ENCODE results near the gene FYCO1.
"Not testable (repeated sequence)": the region's sequence is repeated elsewhere in the genome, so short reads cannot be mapped to it uniquely, and the experiment has no call there.

FYCO1 gene

DNA sequence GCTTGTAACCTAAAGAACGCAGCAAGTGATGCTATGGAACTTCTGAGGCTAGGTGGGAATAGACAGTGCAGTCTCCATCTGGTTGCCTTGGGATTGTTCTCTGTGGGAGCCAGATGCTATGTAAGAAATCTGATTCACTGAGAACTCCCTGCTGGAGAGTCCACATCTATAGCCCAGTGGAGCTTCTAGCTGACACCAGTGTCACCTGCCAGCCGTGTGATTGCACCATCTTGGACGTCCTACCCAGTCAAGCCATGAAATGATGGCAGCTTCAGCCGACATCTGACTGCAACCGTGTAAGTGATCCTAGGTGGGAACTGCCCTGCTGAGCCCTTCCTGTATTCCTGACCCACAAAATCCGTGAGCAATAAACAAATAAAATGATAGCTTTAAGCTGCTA is 12.4 kb upstream of the FYCO1 start:
- DNase-seq, result no peak

DNA sequence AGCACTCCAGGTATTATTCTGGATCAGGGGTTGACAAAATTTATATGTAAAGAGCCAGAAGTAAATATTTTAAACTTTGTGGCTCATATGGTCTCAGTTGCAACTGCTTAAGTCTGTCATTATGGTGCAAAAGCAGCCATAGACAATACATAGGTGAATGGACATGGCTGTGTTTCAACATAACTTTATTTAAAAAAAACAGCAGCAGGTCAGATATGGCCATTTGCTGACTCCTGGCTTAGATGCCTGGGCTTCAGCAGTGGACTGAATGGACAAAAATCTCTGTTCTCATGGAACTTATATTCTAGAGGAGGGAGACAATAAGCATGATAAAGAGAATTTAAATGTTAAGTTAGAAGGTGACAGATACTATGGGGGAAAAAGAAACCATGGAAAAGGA is 11.7 kb upstream of the FYCO1 start:
- no peak for DNase-seq

DNA sequence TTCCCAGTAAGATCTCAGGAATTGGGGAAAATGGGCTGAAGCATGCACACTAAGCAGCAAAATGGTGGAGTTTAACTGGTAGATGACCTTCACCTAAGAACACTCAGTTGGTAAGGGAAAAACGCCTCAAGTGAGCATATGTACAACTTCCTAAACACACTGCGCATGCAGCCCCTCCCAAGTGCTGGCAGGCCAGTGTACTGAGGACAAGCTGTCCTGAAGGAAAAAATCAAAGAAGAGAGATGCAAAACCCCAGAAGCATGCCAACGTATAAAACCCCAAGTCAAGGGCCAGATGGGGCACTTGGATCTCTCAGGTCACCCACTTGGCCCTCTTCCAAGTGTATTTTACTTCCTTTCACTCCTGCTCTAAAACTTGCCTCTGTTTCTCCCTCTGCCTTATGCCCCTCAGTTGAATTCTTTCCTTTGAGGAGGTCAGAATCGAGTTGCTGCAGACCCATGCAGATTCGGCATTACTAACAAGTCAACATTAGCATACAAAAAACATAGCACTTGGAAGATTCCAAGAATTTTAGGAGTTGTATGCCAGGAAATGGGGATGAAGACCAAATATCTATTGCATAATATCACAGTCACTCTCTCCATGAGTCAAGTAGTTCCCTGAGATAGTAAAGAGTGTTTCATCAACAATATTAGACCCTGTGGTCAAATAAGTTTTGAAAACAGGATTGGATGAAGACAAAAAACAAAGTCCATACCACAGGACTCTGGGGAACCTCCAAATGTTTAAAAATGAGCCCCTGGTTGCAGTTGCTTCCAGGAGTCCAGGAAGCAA is 10.8 kb upstream of the FYCO1 start:
- no peak for DNase-seq

DNA sequence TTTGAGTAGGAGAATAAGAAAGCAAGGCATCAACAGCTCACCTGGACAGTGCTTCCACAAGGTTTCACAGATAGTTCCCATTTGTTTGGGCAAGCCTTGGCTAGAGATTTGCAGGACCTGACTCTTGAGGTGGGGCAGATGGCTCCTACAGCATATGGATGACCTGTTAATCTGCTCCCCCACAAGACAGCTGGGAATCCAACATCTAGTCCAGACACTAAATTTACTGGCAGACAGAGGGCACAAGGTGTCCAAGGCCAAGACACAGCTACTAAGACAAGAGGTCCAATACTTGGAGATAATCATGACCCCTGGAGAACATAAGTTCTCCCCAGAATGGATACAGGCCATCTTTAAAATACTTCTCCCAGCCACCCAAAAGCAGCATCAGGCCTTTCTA is 8.1 kb upstream of the FYCO1 start:
- DNase-seq, result not testable (repeated sequence)

DNA sequence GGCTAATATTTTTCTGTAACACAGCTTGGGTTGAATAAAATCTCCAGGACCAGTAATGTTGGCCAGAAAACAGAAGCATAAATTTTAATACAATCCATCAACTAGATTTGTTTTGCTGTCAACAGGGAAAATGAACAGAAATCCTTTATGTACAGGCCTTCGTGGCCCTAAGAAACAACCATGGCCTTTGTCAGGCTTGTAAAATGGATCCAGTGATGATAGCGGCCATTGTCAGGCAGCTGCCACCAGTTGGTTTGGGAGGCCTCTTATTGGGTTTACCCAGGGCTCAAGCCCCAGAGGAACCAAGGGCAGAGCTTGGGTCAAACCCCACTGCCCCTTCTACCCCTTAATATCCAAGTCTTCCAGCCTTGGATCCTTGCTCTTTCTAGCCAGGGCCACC is 5.6 kb upstream of the FYCO1 start:
- no peak for DNase-seq

DNA sequence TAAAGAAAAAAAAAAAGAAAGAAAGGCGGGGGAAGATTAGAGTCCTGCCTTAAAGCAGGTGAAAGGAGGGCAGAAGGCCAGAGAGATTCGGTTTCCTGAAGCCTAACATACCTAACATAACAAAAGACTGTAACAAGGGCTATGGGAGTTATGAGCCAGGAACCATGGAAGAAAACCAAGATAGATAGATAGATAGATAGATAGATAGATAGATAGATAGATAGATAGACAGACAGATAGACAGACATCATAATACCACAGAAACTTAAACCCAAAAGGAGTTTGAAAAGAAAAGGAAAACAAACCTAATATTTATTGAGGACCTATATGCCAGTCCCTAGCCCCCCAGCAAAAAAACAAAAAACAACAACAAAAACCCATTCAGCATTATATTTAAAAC is 2.3 kb upstream of the FYCO1 start:
- DNase-seq, result no peak

DNA sequence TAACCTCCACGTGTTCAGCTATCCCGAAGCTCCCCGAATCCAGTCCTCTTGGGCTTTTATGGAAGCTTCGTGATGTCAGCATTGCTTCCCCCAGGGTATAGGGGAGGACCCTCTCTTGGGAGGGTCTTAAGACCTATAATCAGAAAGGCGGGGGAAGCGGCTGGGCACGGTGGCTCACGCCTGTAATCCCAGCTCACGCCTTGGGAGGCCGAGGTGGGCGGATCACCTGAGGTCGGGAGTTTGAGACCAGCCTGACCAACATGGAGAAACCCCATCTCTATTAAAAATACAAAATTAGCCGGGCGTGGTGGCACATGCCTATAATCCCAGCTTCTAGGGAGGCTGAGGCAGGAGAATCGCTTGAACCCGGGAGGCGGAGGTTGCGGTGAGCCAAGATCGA is 1.9 kb upstream of the FYCO1 start:
- DNase-seq, result not testable (repeated sequence)

DNA sequence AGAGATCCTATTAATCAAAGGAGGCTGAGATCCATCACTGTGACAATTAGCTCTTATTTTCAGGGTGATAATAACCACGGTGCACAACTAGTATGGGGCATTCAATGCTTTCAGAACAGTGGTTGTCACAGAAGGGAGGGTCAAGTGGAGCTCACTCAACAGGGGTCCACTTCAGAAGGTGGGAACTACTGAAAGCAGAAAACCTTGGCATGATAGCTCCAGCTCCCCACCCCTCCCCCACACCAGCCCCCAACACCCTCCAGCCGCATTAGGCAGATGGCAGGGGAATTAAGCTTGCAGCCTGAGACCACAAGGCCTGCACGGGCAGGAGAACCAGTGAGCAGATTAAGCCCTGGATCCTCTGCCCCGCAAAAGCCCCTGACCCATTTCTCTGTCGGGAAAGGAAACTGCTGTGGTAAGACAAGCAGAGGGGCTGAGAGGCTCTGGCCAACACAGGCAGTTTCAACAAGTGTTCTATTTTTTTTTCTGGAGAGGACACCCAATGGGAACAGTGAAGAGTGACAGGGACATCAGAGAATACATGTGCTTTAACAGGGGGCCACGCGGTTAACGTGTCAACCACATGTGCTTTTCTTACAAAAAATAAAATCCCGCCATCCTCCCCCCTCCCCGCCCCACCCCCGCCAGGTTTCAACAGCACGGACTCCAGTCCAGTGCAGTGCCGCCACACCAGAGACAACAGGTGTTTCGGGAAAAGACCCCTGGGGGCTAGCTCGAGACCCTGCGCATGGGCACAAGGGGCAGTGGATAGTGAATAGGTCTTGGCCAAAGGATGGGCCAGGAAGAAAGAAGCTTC is 997 bp downstream of the FYCO1 start:
- DNase-seq, result peak; percentile 36

DNA sequence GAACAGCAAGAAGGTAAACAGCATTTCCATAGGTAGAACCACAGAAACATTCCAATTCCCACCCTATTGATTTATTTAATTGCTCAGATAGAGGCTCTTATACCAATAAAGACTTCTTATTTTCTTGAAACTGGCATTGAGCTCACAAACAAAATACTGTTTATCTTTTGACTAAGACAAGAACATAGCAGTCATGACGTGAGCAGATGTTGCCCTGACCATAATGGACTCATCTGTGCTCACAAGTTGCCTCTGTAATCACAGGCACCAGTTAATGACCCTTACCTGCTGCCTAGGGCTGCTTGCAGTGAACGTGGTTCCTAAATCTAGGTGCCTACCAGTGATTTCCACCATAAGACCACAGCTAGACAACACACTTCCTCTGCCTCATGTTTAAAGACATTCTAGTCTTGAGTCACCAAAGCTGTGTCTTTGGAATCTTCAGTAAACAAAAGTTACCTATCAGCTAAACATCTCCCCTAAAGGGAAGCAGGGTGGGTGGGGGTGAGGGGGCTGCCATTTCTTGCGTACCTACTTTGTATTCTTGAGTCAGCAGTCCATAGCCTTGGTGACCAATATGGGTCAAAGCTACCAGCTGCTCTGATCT is 2.1 kb downstream of the FYCO1 start:
- DNase-seq, result no peak

DNA sequence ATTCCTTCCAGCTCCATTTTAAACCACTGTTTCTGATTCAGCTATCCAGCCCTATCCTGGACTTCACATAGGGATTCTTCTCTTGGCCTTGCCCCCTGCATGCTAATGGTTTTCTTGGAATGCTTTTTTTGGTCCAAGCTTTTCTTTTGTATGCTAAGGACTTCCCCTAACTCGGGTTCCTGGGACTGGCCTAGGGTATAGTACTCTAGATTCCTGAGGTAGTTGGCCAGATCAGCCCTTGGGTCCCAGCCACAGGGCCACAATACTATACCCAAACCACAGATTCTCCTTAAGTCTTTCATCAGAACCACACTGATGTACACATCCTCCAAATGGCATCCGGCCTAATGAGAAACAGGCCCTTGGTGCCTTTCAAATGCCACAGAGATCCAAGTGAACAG is 2.8 kb downstream of the FYCO1 start:
- DNase-seq, result no peak

DNA sequence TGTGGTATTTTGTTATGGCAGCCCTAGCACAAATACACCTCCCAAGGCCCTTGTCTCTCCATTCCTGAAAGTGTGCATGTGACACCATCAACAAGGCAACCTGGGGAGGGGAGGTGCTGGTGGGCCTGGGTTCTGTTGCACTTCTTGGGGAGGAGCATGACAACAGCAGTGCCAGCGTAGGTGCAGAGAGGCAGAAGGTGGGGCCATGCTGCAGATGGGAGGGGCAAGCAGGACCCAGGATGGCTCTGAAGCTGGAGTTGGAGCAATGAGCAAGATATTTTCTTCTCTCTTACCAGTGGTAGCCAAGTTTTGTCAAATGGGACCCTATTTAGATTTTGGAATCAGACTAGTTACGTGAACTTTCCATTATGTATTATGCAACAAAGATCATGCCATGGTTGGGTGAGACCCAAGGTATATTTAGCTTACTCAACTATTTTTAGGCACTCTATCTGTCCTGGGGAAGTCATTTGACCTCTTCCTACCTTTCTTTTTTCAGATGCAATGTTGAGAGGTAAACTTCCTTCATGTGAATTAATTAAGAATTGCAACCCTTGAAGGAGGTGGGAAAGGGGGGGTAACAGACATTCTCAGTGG is 3.4 kb downstream of the FYCO1 start:
- no peak for DNase-seq

DNA sequence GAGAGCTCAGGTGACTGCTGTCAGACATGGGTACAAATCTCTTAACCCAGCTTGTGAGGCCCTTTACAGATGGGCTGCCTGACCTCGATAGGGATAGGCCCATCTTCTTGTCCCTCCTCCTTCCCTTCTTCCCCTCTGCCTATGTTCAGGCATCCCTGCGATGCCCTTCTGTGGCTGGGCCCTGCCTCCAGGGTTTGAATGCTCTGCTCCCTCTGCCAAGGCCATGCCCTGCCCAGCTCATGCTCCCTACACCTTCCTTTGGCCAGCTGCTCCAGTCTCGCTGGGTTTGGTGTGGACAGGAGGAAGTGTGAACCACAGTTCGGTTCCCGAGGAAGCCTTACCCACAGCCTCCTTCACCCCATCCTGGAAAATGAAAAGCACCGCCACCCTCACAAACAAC is 4.3 kb downstream of the FYCO1 start:
- no peak for DNase-seq

DNA sequence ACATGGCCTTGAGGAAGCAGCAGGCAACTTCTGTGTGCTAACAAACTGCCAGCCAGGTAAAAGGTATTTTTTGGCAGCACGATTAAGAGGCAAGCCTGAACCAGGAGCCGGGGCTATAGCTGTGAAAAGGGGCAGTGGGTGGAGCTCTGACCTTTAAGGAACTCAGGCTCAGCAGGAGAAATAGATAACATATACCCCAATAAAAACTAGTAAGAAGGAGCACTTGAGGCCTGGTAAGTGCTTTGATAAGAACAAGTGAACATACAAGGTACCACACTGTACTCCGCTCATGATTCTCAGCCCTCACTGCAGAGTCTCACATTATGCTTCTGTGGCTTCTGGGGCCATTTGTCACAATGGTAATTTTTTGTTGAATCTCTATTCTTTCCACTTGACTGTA is 5.4 kb downstream of the FYCO1 start:
- DNase-seq, result no peak

DNA sequence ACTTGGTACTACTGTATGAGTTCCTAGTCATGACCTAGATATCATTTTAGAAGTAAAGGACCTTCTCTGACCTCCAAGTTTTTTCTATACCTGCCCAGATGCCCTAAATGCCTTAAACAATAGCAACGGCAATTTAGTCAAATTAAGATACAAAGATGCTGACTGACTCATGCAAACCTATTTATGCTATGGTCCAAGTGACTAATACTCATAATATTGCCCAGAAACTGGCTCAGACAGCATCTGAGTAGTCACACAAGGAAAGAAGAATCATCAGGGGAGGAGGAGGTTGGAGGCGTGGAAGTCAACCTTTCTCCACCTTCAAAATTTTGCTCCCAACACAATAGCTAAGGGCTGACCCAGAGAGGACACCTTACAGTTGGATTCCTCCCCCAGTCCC is 6.8 kb downstream of the FYCO1 start:
- no peak for DNase-seq

DNA sequence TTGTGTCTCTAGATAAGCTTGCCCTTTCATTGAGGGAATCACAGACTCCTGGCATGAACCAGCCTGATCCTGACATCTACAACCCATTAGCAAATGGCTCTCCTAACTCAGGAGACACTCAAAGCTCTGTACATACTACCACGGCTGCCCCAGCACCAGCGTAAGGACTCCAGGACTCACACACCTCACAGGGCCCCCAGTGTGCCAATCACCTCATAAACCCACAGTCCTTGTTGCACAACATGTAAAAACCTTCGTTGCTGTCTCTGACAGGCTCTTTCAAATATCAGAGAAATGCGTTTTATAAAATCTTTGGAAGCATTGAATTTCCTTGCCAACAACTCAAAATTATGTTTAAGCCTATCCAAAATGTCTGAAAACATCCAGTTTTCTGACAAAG is 7.3 kb downstream of the FYCO1 start:
- DNase-seq, result no peak

DNA sequence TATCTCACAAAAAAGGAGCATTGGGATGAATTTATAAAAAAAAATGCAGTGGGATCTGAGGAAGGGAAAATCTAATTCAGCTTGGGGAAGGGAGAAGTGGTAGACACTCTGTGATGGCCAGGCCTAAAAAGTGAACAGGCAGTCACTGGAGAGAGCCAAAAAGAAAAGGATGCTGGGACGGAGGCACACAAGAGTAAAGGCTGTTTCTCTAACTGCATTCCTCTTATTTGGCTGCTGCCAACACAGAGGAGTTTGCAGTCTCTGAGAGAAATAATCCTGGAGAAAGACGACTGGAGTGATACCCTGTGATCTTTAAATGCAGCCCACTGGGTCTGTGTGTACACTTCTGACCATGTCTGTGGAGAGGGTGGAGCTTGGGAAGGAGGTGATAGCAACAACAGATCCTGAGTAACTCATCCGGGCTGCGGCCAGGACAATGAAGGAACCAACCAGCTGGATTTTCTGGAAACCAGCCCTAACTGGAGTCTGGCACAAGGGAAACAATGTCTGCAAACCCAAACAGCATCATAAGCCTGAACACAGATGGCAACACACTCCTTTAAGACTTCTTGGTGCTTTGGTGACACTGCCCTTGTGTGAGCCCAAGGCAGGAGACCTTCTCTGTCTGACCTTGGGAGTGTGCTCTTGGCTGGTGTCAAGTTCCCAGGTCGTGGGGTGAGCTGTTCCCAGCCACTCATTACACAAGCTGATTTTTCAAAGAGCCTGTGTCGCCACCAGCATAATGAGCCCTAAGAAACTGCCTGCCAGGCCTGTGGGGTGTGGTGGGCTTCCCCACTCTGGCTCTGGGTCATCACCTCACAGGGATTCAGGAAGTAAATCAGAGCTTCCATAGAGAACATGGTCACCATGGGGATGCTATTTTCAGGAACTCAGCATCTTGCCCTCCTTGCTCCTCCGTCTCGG is 8.0 kb downstream of the FYCO1 start:
- DNase-seq, result no peak

DNA sequence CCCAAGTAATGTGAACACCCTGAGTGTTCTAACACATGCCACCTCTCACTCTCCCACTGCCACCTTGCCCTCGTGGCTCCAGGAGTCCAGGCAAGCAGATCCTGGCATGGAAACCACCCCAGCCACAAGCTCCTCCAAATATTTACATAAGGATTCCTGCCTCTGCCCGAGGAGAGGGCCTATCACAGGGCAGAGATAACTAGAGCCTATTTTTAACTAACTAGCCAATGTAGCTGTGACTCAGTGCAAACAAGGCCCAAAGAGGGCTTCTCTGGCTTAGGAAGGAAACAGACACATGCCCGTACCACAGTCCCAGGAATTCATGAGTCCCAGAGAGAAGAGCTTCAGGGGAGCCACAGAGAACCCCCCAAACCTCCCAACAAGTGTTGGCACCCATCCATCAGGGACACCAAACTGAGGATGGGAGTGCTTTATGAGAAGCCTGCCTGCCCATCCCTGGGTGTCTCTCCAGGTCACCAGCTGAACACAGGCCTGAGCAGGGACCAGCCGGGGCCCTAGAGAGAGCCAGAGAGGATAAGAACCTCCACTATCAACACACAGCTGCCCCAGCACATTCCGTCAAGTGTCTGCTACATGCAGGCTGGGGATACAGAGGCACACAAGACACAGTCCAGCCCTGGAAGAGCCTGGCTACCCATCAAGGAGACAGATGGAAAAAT is 9.2 kb downstream of the FYCO1 start:
- no peak for DNase-seq

DNA sequence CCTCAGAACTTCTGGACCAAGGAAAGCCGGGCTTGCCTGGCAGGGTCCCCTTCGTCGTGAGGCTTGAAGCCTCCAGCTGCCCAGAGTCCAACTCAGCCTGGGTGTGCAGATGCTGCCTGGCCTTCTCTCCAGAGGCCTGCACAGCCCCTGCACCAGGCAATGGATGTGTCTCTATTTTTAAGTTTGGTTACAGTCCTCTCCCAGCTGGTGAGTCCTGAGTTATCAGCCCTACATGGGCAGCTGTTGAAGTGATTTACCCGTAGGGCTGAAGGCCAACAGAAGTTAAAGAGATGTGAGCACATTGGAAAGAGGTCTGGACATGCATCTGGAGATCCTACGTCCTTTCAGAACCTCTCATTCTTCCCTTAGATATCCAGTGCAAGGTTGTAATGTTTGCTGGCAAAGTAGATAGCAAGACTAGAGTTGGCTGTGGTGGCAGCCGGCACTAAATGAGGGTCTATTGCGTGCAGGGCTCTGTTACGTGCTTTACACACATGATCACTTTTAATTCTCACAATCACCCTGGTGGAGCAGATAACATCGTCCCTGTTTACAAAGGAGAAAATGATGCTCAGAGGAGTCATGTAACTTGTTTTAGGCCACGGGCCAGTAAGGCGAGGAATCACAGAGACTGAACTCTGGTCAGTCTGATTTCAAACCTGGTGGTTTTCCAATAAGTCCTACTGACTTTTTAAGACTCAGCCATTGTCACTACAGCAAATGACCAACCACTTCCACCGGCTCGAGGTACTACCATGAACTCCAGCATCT is 9.9 kb downstream of the FYCO1 start:
- DNase-seq, result no peak

DNA sequence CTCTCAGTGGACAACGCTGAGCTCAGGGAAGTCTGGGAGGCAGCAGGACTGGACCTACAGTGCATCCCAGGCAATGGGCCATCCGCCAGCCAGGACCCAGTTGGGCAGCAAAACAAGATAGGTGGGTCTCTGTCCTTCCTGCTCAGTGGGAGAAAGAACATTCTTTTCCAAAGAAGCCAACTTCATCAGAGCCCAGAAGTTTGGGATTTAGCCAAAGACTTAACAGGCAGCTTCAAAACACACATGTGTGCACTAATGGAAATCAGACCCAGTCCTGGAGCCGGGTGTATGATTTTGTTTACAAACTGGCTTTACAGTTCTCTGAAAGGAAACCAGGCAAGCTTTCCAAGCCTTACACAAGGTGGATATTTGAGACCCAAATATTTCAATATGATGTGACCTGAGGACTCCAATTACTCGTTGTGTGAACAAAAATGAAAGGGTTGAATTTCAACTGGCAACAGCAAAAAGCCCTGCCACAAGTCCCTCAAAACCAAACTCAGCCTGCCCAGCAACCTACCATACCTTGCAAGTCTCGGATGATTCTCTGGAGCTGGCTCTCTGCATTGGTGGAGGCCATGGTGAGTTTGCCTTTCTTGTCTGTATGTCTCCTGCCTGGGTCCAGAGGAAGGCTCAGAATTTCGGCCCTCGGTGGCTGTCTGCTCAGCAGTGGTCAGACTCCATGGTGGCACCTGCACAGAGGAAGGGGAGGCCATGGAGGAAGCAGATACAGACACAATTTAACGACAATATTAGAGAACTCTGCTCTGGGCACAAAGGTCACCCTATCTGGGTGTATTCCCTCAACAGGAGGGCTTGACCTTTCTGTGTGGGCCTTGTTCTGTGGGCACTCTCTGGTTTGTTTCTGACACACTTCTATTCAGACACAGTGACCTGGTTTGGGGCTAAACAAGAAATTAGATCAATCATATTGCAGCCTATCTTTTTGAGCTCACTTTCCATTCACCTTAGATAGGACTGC is 11.0 kb downstream of the FYCO1 start:
- DNase-seq, result no peak

DNA sequence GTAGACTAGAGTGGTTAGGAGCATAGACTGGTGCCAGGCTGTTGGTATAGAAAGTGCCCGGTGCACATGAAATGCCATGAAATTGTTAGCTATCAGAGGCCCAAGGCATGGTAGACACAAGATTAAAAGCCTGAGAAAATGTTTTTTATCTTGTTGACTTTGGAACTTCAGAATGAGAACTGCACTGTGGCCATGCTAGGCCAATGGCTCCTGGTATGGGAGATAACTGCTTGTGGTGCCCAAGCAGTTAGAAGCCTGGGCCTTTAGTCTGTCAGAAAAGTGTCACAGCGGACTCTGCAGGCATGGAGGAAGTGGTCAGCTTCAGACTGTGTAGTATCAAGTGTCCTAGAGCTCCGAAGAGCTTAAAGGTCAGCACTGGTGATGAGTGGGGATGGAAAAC is 11.9 kb downstream of the FYCO1 start:
- DNase-seq, result no peak
